GM19468 (cell line): ENCODE results near the gene CASK.

Experiments
- ATAC-seq: cut with Tn5 transposase; IDR thresholded peaks from one replicate; pipeline ENCODE4 v1.9.1; 2021; ENCODE audit warnings: mild to moderate bottlenecking, moderate library complexity, moderate number of reproducible peaks; ENCODE audit not compliant: unreplicated experiment; ENCODE audit errors: extremely low read depth

The CASK gene

DNA sequence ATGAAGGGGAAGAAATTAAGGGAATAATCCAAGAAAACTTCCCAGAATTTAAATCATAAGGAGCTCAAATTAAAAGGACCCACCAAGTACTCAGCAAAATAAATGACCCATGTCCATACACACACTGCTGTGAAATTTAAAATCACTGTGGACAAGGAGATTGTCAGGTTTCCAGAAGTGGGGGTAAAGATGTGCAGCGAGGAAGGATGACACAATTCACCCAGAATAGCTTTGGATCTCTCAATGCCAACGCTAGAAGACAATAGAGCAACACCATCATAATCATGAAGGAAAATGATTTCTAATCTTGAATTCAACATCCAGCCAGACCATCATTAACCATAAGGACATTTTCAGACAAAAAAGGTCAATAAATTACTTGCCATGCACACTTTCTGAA, 65.7 kb downstream of the CASK start:
- no peak for ATAC-seq

DNA sequence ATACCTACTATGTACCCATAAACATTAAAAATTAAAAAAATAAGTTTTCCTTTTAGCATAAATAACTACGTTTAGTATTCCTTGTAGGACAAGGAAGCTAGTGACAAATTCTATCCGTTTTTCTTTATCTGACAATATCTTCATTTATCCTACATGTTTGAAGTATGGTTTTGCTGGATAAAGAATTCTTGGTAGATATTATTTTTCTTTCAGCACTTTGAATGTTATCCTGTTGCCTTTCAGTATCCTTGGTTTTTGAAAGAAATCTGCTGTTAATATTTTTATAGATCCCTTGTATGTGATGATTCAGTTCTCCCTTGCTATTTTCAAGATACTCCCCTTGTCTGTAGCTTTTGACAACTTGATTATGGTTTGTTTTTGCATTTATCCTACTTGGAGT, 76.6 kb downstream of the CASK start:
- no peak for ATAC-seq

DNA sequence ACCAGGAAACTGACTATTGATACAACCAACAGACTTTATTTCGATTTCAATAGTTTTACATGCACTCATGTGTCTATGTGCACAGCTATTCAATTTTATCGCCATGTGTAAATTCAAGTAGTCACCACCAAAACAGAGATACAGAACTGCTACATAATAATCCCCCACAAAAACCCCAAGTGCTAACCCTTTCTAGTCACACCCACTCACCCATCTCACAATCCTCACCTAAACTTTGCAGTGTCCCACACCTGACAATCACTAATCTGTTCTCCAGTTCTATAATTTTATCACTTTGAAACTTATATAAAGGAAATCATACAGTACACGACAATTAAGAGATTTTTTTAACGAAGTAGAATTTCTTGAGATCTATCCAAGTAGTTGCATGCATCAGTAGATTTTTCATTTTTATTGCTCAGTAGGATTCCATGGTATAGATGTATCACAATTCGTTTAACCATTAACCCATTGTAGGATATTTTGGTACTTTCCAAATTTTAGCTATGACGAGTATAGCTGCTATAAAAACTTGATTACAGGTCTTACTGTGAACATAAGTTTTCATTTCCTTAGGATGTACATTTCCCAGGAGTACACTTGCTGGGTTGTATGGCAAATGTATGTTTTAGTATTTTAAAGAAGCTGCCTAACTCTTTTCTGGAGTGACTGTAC, 85.9 kb downstream of the CASK start:
- no peak for ATAC-seq

DNA sequence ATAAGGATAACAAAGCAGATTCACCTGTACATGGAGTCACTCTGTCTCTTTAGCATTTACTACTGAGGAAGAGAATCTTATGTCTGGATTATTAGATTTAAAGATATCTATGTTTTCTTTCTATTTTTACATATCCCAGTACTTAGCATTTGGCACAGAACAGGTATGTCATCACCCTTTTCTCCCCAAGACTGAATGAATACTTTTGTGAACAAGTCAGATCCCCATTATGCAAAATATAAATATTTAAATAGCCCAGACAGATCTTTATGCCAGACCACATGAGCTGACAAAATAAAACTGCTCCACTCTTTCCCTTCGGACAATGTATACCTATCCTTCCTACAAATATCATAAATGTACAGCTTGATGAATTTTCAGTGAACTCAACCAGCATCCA, 94.5 kb downstream of the CASK start:
- no peak for ATAC-seq

DNA sequence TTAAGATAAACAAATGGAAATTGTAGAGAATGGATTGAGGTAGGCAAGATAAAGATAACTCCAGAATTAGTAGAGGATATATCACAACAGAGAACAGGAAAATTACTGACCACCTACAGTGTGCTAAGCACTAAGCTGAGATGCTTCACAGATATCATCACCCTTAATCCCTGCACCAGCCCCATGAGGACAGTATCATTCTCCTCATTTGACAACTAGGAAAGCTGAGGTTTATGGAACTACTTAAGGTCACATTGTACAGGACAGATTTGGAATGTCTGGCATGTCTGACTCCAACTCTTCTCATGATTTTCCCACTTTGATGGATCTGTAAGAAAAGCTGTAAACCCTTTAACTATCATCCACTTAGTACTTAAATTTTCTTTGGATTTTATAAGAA, 95.5 kb downstream of the CASK start:
- ATAC-seq = no peak

DNA sequence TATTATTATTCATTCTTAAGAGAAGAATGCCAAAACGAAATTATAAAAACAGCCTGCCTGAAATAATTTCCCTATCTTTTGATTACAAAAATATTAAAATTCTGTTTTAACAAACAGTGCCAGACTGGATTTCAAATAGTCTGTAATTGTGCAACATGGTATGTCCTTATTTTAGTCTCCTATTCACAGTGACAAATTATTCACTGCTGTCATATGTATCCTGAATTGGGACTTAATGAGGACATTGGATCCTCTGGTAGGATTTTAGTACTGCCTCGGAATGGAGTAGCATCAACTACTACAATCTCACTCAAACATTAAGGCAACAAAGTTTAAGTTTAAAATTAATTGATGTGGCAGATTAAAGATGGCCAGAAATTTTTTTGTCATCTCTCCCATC, 97.6 kb downstream of the CASK start:
- ATAC-seq = no peak

DNA sequence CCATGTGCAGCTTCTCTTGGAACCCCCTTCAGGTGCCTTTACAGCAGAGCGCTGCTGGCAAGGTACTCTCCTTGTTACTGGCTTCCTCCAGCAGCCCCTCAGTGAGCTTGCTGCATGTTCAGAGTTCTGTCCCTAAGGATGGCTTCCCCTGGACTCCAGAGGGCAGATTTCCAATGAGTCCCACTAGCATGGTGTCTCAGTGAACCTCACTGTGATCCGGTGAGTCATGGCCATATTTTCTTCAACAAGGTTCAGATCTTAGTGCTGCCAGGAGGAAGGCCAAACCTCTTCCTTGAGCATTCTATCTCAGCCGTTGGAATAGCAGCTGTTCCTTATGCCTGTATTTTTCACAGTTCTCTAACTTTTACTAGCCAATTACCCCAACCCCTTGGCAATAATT, 98.8 kb downstream of the CASK start:
- ATAC-seq = no peak

DNA sequence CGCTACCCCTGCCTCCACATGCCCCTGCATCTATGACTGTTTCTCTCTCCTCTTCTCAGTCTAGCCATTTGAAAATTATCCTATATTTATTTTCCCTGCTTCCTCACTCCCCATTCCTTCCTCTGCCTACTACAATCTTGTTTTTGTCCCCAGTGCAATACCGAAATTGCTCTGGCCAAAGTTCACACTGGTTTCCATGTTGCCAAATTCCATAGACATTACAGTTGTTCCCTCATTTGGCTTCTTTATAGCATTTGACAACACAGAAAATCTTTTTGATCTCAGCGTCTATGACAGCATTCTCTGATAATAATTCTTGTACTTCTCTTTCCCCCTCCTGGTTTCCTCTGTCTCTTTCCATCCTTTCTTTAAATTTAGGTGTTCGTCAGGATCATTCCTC, 100.0 kb downstream of the CASK start:
- ATAC-seq = no peak

DNA sequence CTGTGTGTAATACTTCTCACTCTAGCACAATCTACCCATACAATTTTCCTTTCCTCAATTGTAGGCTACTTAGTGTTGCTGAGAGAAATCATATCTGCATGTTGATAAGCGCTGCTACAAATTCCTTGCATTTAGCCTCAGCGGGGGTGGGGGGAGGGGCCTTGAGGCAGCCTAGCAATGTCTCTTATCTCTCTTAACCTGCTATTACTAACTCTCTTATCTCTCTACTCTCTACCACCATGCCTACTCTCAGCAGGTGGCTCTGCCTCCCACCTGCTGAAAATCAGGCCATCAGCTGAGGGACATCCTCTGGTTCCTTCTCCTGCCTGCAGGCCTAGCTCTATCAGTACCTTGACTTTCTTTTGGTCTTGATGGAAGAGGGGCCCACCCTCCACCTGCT, 100.5 kb downstream of the CASK start:
- no peak for ATAC-seq

DNA sequence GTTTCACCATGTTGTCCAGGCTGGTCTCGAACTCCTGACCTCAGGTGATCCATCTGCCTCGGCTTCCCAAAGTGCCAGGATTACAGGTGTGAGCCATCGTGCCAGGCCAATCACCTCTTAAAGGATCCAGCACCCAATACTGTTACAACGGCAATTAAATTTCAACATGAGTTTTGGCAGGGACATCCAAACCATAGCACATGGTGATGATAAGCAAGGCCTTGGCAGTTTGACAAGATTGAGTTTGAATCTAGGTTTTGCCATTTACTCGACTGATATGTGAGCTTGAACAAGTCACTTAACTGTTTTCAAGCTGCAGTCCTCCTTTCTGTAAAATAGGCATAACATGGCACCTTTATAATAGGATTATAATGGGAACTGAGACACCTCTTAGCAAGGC, 115.3 kb downstream of the CASK start:
- no peak for ATAC-seq

DNA sequence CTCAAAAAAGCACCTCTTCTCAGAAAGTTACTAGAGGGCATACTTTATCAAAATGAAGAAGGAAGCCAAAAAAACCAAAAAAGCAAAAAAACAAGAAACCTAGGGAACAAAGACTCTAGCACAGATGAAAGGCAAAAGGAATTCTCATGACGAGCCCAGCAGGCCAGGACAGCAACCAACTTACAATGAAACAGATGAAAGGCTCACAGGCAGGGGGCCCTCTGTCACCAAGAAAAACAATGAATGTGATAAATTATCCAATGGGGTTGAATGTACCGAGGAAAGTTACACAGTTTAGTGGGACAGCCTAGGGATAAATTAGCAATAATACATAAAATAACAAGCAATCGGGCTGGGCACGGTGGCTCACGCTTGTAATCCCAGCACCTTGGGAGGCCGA, 120.4 kb downstream of the CASK start:
- ATAC-seq = no peak

DNA sequence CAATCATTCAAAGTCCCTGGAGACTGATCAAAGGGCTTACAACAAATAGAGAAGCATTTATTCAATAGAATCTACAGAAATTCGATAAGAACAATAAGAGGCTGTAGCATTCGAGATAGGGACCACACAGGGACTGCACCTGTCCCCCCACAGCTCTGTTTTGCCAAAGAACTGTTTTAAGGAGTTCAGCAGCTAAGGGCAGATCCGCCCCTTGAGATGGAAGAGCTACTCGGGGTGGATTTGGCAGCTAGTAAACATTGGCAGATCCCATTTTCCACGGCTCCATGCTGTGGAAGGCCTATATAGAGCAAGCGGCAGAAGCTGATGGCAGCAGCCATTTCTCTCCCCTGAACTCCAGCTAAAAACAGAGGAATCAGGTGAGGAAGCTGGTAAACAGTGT, 123.7 kb downstream of the CASK start:
- ATAC-seq = no peak

DNA sequence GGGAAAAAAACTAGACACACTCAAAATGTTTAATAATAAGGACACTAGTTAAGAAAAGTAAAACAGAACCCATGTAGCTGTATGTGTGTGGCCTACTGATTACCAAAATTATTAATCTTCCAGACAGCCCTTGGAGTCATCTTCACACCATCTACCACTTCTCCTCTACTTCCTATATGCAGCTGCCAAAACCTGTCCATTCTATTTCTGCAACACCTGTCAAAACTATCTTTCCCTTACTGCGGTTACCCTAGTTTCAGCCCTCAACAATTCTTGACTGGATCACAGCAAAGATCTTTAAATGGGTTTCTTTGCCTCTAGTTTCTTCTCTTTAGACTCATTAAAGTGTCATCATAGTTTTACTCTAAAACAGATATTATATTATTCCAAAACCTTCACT, 126.8 kb downstream of the CASK start:
- peak; percentile 30 for ATAC-seq

DNA sequence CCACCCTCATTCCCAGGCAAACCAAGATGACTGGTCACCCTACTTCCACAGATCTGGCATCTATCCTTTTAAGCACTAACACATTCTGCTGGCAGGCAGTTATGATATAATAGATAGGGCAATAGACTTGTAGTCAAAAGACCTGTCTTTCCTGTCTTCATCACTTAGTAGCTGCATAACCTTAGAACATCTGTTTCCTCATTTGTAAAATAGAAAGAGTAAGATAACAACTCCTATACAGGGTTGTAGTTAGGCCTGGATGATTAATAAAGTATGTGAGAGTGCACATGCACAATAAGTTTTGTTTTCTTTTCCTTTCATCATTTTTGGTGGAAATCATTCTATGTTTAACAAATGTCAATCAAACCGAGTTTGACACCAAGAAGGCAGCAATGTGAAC, 127.3 kb downstream of the CASK start:
- no peak for ATAC-seq

DNA sequence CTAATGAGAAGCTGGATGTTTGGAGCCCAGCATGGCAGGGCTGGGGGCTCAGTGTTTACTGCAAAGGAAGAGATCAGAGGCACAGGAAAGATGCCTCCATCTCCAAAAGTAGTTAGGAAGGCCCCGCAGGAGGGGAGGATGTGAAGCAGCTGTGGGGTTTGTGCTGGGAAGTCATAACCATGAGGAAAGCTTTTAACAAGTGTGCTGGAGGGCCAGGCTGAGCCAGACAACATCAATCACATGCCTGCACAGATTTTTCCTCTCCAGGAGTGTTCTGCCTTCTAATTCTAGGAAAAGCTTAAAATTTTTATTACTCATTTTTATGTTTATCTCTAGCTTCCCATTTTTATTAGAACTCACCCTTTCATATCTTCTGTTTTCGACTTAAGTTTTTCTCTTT, 134.0 kb downstream of the CASK start:
- no peak for ATAC-seq

DNA sequence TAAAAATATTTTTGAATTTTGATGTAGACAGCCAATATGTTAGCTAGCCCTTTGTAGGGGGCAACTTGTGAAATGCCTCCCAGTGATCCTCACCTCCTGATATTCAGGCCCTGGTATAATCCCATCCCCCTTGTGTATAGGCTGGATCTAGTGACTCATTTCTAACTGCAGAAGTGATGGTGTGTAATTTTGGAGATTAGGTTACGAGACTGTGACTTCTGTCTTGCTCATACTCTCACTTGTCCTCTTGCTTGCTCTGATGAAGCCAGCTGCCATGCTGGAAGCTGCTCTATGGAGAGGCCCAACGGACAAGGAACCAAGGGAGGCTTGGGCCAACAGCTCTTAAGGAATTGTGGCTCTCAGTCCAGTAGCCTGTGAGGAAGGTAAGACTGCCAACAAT, 137.7 kb downstream of the CASK start:
- no peak for ATAC-seq

DNA sequence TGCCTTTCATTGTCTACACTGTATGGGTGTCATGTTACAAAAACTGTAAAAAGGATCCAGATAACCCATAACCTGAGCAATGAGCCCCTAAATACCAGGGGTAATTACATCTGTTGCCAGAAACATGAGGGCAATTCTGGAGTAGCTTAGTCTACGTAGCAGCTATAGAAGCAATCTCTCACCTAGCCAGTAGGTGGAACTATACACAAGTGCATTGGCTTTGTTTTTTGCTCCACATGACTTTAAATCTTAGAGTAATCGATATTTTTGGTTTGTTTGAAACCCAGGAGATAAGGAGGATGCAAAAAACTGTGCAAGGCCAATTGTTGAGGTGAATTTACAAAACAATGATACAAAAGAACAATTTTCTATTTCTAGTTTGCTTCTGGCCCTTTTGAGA, 141.9 kb downstream of the CASK start:
- ATAC-seq = no peak

DNA sequence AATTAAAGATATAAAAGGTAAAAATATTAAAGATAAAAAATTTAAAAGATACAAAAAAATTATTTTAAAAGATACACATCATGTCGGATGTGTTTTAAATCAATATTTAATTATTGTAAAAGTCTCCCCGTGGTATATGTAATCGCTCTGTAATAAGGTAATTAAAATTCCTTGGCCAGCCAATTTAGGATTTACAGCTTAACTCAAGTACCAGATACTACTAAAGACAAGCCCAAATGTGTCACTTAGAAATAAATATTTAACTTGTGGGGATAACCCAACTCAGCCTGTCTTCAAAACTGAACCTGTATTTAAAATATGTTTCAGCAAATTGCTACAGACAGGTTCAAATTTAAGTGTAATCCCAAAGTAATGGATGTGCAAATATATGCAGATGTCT, 143.4 kb downstream of the CASK start:
- no peak for ATAC-seq

DNA sequence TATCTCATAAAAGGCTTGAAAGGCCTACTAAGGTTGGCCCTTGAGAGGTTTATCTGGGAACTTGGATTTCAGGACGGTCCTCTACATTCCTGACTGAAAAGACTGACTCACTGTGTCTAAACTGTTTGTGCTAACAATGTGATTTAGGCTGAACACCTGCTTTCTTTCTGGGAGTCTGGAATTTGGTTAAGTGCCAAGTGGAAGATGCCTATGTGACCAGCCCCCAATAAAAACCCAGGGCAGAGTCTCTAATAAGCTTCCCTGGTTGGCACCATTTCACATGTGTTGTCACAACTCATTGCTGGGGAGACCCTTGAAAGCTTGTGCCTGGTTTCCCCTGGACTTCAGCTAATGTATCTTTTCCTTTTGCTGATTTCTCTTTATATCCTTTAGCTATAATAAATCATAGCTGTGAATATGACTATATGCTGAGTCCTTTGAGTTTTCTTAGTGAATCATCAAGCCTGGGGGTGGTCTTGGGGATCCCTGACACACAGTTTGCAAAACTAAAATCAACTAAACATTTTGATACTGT, 144.3 kb downstream of the CASK start:
- no peak for ATAC-seq

DNA sequence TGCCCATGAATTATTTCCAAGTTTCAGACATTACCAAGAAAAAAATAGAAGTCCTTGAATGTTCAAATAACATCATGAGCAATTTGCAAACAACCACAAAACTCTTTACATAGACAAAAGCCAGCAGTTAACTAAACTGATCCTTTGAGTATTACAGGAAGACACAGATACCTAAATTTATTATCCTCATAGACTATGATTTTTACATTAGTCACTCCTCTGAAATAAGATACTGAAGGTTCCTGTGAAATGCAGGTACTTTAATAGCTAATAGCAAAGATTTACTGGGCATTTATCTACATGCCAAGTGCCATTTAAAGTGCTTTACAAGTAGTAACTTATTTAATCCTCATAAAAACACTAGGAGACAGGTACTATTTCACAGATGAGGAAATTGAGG, 161.7 kb downstream of the CASK start:
- ATAC-seq = no peak

DNA sequence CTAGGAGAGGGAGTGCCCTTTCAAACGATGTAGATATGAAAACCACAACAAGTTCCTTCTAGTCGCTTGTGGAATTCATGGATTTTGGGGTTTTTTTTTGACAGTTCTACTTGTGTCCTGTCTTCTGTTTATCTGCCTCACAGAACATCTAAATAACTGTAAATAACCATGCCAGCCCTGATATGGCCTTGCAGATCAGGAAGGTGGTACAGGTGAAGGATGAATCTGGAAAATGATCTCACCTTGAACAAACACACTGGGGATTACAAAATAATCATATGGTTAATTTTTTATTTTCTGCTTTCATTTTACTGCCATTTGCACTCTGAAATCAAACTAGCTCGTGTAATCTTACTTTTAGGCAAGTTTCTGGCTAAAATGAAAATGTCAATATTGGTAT, 162.2 kb downstream of the CASK start:
- no peak for ATAC-seq

DNA sequence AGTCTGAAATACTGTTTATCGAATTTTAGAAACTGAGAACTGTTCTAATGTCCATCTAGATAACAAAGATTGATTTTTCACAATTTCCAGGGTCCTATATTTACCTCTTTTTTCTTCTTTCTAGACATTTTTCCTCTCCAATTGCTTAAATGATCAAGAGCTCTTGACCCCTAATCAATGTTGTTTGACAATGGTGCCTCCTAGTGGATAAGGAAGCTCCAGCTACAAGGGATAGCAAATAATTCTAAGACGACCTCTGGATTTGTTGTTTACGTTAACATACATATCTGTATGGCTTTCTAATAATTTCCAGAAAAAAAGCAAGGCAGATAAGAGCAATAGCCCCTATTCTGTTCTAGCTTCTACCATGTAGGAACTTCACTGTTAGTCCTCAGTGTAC, 163.5 kb downstream of the CASK start:
- no peak for ATAC-seq

DNA sequence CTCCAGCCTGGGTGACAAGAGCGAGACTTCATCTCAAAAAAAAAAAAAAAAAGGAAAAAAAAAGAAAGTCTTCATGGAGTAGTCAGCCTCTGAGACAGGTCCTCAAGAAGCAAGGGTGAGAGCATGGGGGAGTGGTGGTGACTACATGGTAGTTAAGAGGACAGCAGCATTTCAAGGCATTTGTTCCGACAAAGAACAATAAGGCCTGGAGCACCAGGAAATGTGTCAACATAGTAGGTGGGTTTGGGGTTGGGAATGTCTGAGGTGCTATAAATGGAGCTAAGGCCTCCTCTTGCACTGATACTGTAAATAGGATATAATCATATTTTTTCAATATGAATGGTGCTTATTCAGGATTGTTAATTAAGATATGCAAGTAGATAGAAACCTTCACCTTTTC, 165.0 kb downstream of the CASK start:
- no peak for ATAC-seq
